GM23248 (cell line): ENCODE data around the gene PRR5.

Experiments used
- EZH2 ChIP-seq: fragments of 200-600 bp; sonication (generic); IDR thresholded peaks from 2 replicates; pipeline ENCODE4 v1.6.1; 2018; ENCODE audit warnings: antibody characterized with exemption, mild to moderate bottlenecking; ENCODE audit not compliant: insufficient read depth, poor library complexity, severe bottlenecking
- EZH2phosphoT487 ChIP-seq: fragments of 200-600 bp; sonication (generic); IDR thresholded peaks from 2 replicates; pipeline ENCODE4 v1.6.1; 2018; ENCODE audit warnings: antibody characterized with exemption, moderate library complexity, mild to moderate bottlenecking, low read depth; ENCODE audit not compliant: insufficient read depth

DNA sequence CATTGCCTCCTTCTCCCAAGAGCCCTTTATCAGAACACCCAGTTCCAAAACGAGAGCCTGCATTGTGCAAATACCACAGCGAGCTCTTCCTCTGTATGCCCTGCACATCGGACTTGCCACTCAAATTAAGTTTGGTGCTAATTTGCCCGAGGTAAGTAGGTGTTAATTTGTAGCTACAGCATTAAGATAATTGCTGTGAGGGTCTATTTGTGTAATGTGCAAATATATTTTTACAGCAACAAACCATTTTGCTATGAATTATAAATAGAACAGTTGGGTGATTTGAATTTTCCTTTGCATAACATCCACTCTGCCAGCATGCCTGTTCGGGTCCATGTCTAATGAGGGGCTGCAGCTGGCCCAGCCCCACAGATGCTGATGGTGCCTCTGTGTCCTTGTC, 58.5 kb downstream of the PRR5 start:
- no peak for TF ChIP-seq EZH2
- TF ChIP-seq EZH2phosphoT487, result no peak
